Hematopoietic multipotent progenitor cell treated with erythropoietin and hydrocortisone succinate and interleukin-3 and kit ligand, for 8 days (in vitro differentiated cells): Measurements from ENCODE around the gene TRIM61.
"Not testable (repeated sequence)": the region's sequence is repeated elsewhere in the genome, so short reads cannot be mapped to it uniquely, and the experiment has no call there.

ENCODE experiments used
- DNase-seq: peaks from one replicate; pipeline ENCODE4 v3.0.0-alpha.2; 2015

The TRIM61 gene

DNA sequence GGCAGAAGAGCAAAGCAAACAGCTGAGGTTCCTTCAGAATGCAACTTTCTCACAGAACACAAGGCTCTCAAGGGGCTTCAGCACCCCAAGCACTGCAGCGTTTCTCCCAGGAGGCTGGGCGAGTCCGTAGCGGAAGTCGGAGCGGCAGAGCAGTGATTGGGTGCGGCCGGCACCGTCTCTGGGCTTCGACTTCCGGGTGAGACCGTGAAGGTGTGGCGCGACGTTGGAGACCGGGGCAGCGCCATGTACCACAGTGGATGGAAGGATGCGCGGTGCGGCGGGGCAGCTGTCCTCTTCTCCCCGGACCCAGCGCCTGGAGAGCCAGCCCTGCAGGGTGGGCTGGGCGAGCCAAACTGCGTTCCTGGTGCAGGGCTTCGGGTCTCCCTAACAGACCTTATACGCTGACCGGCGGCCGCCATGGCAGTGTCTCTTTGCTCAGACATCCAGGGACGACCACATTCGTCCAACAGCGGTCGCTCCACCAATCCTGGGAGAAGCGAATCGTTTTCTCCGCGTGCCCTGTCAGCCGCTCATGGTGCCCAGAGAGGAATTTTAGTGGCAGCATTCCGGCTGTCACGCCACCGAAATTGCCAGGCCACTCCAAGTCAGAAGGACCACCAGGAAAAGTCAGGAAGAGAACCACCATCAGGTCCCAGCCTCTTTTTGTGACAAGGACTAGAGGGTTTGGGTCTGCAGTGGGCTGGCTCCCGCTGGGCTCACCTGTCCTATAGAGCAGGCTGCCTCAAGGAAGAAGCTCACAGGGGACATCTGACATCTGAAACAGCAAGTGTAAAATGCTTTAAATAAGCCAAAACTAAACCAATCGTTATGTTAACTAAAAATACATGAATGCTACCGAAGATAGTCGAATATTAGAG, 20.5 kb downstream of the TRIM61 start:
- DNase-seq: peak; percentile 37

DNA sequence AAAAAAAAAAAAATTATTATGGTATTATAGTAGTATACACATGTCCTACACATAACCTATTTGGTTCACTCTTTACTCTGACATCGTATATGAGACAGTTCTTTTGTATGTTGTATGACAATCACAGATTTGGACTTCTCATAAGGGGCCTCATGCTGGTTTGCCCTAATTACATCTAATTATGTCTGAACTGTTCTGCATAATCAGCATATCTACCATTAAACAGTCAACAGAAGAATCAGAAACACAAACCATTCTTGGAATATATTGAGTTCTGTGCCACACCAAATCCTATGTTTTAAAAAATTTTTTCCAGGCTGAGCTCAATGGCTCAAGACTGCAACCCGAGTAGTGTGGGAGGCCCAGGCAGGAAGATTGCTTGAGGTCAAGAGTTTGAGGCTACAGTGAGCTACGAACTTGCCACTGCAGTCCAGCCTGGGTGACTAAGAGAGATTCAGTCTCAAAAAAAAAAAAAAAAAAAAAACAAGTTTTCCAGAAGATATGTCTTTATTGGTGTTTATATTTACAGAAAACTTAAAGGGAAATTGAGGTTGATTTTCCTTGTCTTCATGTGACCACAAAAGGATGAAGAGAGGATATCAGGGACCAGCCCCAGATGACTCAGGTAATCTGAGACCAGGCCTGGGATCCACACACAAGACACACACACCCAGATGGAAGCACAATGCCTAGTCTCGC, 22.2 kb downstream of the TRIM61 start:
- no peak for DNase-seq

DNA sequence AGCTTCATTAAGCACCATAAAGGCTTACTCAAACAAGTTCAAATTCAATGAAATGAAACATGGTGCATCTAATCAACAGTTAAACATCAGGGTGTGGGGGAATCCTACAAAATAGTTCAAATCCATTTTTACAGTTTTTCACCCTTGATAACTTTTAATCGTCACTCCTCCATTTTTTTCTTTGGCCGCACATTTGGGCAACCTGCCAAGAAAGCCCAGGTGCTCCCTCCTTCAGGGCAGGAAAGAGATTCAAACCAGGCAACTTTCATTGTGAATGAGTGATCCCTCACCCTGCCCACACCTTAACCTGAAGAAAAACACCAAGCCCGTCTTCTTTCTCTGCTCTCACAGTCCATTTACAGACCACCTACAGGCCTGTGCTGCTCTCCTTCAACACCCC, 24.9 kb downstream of the TRIM61 start:
- DNase-seq: no peak

DNA sequence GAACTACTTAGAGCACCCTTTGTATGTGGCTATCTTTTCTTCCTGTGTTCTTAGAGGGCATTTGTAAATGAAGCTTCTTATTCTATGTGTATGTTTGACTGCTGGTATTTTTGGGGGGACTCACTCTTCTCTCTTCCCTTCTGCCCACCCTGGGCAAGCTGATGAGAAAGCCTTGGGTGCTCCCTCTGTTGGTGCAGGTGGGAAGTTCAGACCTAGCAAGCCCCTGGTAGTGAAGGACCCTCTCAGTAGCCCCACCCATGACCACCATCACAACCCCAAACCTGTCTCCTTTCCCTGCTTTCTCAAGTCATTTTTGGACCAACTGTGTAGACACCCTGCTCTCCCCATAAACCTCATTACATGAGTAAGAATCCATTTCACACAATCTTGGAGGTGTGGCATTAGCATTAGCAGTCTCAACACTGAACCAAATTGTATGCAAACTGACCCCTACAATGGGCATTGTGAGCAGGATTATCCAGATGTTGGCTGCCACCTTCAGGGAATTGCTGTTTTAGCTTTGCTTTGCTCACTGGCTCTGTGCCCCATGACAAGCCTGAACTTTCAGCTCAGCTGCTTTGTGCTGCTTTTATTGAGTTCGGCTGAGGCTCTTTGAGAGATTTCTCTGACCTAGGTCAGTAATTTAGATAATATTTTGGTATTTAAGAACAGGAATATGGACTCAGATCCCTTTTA, 27.9 kb downstream of the TRIM61 start:
- no peak for DNase-seq

DNA sequence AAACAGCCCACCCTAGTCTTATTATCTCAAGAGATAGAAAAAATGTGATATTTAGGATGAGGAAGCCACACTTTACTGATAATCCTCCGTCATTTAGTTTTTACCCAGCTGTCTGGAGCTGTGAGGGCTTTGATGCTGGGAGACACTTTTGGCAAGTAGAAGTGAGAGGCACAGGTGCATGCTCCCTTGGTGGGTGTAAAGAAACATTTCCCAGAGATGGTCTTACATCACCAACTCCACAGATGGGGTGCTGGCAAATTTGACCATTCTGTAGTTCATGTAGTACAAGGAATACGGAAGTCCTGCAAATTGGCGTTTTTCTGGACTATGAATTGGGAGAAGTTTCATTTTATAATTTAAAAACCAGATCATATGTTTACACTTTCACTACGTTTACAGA, 28.5 kb downstream of the TRIM61 start:
- no peak for DNase-seq

DNA sequence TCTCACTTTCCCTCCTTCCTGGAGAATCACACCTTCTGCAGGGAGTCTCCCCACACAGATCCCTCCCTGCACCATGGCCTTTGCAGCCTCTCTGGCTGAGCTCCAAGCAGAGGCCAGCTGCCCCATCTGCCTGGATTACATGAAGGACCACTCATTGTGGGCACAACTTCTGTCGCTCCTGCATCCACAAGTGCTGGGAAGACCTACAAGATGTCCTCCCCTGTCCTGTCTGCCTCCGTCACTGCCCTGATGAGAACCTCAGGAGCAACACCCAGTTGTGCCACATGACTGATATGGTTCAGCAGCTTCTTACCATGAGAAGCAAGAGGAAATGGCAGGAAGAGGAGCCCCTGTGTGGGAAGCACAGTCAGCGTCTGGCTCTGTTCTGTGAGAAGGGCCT, 29.5 kb downstream of the TRIM61 start:
- DNase-seq: not testable (repeated sequence)

DNA sequence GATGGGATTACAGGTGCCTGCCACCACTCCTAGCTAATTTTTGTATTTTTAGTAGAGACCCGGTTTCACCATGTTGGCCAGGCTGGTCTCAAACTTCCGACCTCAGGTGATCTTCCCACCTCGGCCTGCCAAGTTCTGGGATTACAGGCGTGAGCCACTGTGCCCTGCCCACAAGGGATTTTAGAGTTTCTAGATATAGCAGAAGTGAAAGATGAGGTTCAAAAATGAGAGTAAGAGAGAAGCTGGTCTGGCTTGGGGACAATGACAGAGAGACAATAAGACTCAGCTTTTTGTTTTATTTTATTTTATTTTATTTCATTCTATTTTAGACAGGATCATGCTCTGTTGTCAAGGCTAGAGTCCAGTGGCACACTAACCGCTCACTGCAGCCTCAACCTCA, 30.6 kb downstream of the TRIM61 start:
- DNase-seq: no peak

DNA sequence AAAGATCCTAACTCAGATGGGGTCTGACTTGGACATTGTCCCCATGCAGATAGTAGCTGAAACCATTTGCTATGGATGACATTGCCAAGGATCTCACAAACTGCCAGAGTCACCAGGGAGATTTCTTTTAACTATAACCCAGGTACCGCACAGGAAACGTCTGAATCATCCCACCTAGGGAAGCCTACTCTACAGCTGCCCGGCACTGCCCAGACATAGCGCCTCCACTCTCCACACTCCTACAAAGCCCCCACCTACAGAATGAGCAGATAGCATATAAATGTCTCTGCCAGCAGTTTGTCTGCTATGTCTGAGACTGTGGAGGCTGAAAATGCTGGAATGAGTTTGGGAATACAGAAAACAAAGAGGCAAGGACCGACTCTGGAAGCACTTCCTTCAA, 32.3 kb downstream of the TRIM61 start:
- DNase-seq: no peak

DNA sequence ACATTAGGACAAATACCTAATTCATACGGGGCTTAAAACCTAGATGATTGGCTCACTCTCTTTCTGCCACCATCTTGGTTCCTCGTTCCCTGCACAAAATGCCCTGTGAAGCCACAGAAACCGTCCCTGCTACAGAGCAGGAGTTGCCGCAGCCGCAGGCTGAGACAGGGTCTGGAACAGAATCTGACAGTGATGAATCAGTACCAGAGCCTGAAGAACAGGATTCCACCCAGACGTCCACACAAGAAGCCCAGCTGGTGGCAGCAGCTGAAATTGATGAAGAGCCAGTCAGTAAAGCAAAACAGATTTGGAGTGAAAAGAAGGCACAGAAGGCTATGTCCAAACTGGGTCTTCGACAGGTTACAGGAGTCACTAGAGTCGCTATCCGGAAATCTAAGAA, 34.3 kb downstream of the TRIM61 start:
- no peak for DNase-seq

DNA sequence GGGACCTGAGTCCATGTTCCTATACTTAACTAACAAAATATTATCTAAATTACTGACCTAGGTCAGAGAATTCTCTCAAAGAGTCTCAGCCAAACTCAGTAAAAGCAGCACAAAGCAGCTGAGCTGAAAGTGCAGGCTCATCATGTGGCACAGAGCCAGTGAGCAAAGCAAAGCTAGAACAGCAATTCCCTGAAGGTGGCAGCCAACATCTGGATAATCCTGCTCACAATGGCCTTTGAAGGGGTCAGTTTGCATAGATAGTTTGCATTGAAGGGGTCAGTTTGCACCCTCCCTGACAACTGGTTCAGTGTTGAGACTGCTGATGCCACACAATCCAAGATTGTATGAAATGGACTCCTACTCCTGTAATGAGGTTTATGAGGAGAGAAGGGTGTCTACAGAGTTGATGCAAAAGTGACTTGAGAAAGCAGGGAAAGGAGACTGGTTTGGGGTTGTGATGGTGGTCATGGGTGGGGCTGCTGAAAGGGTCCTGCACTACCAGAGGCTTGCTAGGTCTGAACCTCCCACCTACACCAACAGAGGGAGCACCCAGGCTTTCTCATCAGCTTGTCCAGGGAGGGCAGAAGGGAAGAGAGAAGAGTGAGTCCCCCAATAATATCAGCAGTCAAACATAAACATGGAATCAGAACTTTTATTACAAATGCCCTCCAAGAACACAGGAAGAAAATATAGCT, 39.7 kb downstream of the TRIM61 start:
- peak; percentile 3 for DNase-seq

DNA sequence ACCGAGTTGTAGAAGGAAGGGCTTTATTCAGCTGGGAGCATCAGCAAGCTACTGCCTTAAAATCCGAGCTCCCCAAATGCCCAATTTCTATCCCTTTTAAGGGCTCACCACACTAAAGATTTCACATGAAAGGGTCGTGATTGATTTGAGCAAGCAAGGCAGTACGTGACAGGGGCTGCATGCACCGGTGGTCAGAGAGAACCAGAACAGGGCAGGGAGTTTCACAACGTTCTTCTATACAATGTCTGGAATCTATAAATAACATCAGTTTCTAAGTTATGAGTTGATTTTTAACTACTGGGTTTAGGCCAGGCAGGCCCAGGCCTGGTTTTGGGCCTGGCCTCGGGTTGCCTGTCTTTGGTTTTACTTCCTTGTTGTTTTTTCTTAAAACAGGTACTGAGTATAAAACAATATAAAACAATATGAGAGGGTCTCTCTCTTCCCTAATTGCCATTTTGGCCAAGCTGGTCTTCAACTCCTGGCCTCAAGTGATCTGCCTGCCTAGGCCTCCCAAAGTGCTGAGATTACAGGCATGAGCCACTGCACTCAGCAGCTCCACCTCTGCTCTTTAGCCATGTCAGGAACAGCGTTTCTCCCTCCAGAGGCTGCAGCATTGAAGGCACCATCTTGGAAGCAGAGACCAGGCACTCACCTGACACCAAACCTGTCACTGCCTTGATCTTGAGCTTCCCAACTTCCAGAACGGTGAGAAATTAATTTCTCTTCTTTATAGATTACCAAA, 41.4 kb downstream of the TRIM61 start:
- not testable (repeated sequence) for DNase-seq

DNA sequence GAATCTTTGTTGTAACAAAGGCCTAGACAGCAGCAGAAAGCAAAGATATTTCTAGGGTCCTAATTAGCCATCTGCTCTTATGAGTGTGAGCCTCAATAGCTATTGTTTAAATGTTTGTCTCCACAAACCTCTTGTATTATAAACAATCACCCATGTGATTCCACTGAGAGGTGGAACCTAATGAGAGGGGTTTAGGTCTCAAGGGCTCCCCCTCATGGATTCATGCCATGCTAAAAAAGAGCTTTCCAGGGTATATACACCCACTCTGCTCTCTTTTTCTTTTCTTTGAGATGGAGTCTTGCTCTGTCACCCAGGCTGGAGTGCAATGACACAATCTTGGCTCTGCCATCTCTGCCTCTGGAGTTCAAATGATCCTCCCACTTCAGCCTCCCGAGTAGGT, 42.1 kb downstream of the TRIM61 start:
- peak; percentile 22 for DNase-seq

DNA sequence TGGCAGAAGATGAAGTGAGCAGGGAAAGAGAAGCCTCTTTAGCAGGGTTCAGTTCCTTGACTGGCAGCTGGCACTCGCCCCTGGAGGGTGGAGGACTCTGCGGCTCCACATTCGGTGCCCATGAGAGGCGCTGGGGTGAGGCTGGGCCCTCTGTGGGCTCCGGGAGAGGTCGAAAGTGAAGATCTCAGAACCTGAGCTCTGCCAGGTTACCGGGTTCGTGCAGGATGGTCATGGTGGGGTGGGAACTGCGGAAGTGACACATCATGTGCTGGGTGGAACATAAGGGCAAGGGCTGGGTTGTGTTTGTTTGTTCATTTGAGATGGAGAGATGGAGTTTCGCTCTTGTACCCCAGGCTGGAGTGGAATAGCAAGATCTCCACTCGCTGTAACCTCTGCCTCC, 44.2 kb downstream of the TRIM61 start:
- no peak for DNase-seq

DNA sequence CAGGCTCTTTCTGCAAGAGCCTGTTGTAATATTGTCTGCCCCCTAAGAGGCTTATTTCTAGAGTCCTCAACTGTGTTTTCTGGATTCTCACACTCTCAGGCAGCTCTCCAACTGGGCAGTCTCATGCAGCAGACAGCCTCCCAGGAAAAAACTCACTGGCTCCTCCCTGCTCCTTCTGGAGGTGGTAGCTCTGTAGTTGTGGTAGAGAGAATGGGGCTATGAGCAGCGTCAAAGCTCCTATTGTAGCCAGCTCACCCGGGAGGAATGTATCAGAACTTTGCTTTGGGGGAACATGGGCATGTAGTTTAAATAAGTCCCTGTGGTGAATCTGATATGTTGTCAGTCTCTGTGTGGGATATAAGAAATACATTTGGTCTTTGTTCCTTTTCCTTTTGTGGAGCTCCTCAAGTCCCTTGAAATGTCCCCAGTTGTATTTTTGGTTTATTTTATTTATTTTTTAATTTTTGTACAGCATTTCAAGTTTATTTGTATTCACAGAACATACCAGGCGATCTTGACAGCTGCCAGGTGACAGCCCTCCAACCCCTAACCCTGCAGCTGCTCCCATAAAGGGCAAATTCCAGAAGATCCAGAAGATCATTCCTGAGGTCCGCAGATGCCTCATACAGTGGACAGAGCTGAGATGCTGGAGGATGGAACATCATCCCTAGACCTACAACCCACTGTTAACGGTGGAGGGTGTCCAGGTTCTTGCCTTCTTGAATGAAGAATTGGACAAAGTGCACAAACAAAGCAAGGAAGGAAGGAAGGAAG, 45.7 kb downstream of the TRIM61 start:
- DNase-seq: no peak

DNA sequence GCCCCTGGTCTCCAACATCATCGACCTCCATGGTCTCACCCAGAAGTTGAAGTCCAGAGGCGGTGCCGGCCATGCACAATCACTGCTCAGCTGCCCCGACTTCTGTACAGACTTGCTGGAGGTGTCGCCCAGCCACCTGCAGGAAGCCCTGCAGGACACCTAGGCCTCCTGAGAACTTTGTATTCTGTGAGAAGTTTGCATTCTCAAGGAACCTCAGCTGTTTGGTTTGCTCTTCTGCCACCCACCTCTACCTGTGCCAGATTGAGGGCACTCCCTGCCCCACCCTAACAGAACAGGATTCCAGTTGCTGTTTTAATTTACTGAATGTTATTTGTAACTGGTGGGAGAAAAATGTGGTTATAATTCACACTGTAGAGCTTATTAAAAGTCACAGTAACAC, 46.8 kb downstream of the TRIM61 start:
- no peak for DNase-seq

DNA sequence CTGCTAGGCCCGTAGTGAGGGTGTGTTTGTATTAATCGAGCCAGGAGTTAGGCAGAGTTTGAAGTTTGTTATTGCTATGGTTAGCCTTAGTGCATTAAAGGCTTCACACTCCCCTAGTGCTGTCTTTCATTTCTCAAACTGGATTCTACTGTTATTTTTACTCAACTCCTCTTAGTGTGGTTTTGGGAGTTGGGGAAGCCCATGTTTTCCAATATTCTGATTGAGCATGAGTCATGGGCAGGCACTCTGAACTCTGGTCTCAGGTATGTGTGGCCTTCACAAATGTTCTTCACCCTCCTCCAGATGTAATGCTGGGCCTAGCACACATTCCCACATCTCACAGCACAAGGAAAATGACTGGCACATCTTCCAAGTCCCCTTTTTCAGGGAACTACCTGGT, 50.4 kb downstream of the TRIM61 start:
- not testable (repeated sequence) for DNase-seq

DNA sequence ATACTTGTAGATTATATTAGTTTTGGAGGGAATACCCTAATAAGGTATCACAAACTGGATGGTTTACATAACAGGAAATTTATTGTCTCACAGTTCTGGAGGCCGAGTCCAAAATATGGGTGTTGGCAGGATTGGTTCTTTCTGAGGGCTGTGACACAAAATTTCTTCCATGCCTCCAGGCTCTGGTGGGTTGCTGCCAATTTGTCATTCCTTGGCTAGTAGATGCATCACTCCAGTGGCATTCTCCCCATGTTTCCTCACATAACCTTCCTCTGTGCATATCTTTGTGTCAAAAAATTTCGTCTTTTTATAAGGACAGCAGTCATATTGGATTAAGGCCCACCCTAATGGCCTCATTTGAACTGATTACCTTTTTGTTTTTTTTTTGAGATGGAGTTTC, 51.2 kb downstream of the TRIM61 start:
- DNase-seq: no peak

DNA sequence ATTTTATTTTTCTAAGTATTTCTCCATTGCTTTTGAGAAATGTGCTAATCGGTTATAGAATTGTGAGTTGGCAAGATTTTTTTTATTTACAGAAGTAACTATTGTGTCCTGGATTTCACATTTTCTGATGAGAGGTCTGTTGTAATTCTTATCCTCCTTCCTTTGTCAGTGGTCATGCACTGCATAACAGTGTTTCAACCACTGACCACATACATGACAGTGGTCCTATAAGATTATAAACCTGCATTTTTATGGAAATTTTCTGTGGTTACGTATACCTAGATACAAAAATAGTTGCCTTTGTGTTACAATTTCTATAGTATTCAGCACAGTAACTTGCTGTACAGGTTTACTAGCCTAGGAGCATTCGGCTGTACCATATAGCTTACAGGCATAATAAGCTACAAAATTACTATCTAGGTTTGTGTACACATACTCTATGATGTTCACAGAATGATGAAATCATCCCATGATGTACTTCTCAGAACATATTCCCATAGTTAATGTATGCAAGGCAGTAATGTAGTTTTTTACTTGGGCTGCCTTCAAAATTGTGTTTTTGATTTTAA, 52.7 kb downstream of the TRIM61 start:
- DNase-seq: no peak

DNA sequence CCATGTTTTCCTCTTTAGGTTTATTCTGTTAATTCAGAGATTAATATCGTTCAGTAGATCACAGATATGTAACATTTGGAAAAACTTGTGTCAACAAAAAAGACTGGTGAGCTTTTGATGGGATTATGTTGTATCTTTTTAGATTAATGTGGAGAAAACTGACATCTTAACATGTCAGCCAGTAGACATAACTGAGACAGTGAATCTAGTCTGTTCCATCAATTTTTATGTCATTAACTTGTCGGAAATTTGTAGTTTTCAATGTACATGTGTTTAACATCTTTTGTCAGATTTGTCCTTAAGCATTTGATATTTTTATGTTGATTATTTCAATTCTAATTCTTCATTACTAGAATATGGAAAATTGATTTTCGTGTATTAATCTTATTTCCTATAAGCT, 58.5 kb downstream of the TRIM61 start:
- no peak for DNase-seq
